ENCODE measurements around the gene ZNF276. TPM values are rescaled to one million over a fixed set of nuclear protein-coding genes. Genes with fewer than 3 reads are reported as not detected.

Gene ZNF276
- total RNA-seq, 2 experiments from 2014 or later, result 50.4 to 56.5 TPM

DNA sequence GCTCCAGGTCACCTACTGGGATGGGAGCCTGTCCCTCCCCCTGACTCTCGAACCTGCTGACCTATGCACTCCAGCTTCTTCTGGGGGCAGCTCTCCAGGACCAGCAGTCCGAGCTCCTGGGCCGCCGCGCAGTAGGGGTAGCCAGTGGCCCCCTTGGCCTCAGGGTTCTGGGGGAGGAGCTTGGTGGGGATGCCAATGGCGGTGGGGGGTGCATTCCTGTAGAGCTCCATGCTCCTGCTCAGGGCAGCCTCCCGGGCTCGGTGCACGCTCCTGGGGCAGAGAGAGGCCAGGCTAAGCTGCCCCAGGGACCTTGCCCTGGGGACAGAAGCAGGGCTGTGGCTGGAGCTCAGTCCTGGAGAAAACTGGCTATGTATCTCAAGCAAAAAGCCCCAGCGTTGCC is 12.2 kb upstream of the ZNF276 start:
- ChIA-PET CTCF (interaction anchor here (1.1 to 2.4 kb wide), 3 partner anchors 9 to 151 kb away, joined by 3 to 8 read pairs (median 7); no protein-coding TSS in a partner anchor), POLR2A (interaction anchor here (0.8 to 8.2 kb wide), 10 partner anchors 9 to 164 kb away, joined by 3 to 49 read pairs (median 4); partner anchors contain the start of genes SPATA2L, TCF25 and VPS9D1)
- H3K4me1 Mint-ChIP-seq, result peaks cover 12% of the 10 kb centered on the region
- H3K27me3 Mint-ChIP-seq, result no peaks in the 10 kb centered on the region
- no peaks in the 10 kb centered on the region for H3K36me3 Mint-ChIP-seq (ENCODE audit: low read depth)
- no peak overlapping the region for H3K4me3 Mint-ChIP-seq
- H3K9me3 Mint-ChIP-seq, result no peaks in the 10 kb centered on the region
- DNase-seq, result no peak
- no peak overlapping the region for H3K27ac Mint-ChIP-seq

DNA sequence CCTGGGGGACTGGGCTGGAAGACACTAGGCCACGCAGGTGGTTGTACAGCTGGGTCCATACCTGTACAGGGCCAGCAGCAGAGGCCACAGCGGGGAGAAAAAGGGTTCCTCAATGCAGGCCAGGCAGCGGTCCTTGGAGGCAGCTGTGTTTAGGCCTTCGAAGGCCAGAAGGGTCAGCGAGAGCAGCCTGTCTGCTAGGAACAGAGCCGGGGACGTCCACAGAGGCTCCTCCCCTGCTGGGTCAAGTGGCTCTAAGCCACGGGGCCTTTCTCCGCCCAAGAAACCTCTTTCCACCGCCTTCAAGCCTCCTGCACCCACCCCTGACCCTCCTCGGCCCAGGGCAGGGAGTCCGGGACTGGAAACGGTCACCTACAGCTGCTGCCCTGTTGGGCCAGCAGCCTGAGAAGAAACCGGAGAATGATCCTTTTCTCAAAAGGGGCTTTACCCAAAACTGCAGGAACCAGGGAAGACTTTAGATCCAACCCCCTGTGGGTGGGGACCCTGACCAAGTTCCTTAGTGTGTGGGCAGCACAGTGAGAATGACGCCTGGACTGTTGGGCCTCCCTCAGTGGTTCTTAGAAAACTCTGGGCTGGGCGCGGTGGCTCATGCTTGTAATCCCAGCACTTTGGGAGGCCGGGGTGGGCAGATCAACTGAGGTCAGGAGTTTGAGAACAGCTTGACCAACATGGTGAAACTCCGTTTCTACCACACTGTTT is 11.5 kb upstream of the ZNF276 start:
- CTCF ChIA-PET, result interaction anchor here (1.1 to 2.4 kb wide), 3 partner anchors 10 to 151 kb away, joined by 3 to 8 read pairs (median 7); no protein-coding TSS in a partner anchor
- Mint-ChIP-seq H3K36me3 (ENCODE audit: low read depth) (no peaks in the 10 kb centered on the region), H3K27ac (no peak overlapping the region), H3K27me3 (no peaks in the 10 kb centered on the region), H3K4me1 (peaks cover 13% of the 10 kb centered on the region), H3K9me3 (no peaks in the 10 kb centered on the region), H3K4me3 (no peak overlapping the region)
- POLR2A ChIA-PET, result interaction anchor here (0.8 to 8.2 kb wide), 7 partner anchors 8 to 163 kb away, joined by 3 to 49 read pairs (median 6); partner anchors contain the start of genes SPATA2L, TCF25 and VPS9D1
- DNase-seq, result no peak

DNA sequence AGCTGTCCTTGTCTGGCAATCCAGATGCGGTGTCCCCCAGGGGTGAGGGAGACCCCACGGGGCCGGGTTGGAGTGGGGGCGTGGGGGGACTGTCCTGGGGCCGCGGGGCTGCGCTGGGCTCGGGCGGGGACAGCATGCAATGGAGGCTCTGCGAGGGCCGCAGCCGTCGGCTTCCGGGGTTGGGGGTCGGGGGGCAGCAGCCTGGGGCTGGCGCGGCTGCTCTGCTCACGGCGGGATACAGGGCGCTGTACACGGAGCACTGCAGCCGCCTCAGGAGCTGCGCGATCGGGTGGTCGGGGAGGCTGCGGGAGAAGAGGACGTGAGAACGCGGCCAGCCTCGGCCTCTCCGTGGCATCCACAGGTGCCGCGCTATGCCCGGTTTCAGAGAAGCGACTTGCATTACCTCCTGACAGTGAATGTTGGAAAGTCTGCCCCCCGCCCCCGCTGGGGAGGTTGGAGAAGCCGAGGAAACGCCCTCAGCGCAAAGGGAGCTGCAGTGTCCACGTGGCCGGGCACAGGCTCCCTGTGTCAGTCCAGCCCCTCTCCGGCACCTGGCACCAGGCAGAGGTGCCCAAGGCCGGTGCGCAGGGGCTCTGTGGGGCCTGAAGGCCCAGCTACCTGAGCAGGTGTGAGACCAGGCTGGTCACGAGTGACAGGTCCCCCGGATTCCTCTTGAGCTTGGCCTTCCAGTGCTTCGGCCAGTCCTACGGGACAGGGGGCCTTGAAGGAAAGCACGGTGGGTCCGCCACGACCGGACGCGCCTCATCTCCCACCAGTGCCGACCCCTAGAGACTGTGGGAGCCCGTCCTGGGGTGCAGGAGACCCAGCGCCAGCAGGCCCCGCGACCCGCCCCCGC is 10.4 kb upstream of the ZNF276 start:
- CTCF ChIA-PET, result interaction anchor here (1.4 to 2.4 kb wide), 3 partner anchors 11 to 150 kb away, joined by 7 to 8 read pairs (median 8); no protein-coding TSS in a partner anchor
- Mint-ChIP-seq H3K9me3 (no peaks in the 10 kb centered on the region), H3K27me3 (no peaks in the 10 kb centered on the region), H3K4me1 (peaks cover 11% of the 10 kb centered on the region), H3K27ac (no peak overlapping the region), H3K4me3 (no peak overlapping the region), H3K36me3 (ENCODE audit: low read depth) (no peaks in the 10 kb centered on the region)
- no peak for DNase-seq
- POLR2A ChIA-PET, result interaction anchor here (0.7 to 2.1 kb wide), 9 partner anchors 8 to 163 kb away, joined by 3 to 10 read pairs (median 3); partner anchors contain the start of genes CDK10, FANCA, SPATA2L and TCF25

DNA sequence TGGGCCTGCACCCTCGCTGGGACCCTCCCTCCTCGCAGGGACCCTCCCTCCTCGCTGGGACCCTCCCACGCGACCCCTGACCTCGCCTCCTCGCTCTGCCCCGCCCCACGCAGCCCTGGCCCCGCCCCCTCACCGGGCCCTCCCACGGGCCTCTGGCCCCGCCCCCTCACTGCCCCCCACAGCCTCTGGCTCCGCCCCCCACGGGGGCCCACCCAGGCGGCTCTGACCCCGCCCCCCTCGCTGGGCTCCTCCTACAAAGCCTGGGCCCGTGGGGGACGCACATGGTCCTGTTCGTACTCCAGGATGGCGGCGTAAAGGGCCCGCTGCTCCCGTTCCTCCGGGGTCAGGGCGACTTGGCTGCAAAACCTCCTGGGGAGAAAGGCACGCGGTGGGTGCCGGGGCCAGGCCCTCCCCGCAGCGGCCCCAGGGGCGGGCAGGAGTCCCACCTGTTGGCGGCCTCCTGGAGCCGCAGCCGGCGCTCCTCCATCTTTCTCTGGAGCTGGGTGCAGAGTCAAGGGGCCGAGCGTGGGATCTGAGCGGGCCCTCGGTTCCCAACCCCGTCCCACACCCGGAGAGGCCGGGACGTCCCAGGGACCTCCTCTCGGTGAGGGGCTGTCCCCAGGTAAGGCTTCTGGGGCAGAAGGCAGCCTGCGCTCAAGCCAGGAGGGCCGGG is 9.6 kb upstream of the ZNF276 start:
- H3K36me3 Mint-ChIP-seq (ENCODE audit: low read depth), result no peaks in the 10 kb centered on the region
- H3K27me3 Mint-ChIP-seq, result no peaks in the 10 kb centered on the region
- H3K4me3 Mint-ChIP-seq, result peak overlapping the region; percentile 67
- DNase-seq, result peak; percentile 78
- H3K9me3 Mint-ChIP-seq, result no peaks in the 10 kb centered on the region
- peaks cover 8% of the 10 kb centered on the region for H3K4me1 Mint-ChIP-seq
- POLR2A ChIA-PET, result interaction anchor here (0.7 to 4.7 kb wide), 8 partner anchors 8 to 162 kb away, joined by 3 to 29 read pairs (median 3); partner anchors contain the start of genes FANCA, TCF25 and VPS9D1
- CTCF ChIA-PET, result interaction anchor here (1.4 to 3.8 kb wide), 2 partner anchors 11 to 12 kb away, joined by 8 to 12 read pairs; no protein-coding TSS in a partner anchor
- H3K27ac Mint-ChIP-seq, result no peak overlapping the region

DNA sequence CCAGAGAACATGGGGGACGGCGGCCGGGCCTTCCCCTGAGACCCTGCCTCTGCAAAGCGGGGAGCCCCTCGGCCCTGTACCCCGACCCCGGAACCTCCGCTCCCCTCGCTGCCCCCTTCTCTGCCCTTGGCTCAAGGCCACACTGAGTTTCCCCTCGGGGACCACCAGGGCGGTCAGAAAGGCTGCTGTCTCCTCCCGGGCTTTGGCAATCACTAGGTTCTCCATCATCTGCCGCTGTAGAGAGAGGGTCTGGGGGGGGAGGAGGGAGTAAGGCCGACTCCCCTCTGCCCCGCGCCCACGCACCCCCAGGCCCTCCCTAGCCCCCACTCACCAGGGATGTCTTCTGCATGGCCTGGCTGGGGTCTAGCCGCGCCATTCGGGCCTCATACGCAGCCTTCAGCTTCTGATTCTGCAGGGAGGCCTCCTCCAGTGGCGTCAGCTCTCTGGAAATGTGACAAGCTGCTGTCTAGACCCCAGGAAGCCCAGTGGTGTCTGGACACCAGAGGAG is 9.0 kb upstream of the ZNF276 start:
- H3K36me3 Mint-ChIP-seq (ENCODE audit: low read depth), result no peaks in the 10 kb centered on the region
- peaks cover 6% of the 10 kb centered on the region for H3K4me1 Mint-ChIP-seq
- no peaks in the 10 kb centered on the region for H3K9me3 Mint-ChIP-seq
- ChIA-PET POLR2A (interaction anchor here (0.6 to 4.7 kb wide), 5 partner anchors 11 to 104 kb away, joined by 3 to 29 read pairs (median 3); partner anchors contain the start of gene FANCA), CTCF (interaction anchor here (3.8 kb wide), 1 partner anchor 12 kb away, joined by 12 read pairs; no protein-coding TSS in a partner anchor)
- no peaks in the 10 kb centered on the region for H3K27me3 Mint-ChIP-seq
- DNase-seq, result no peak
- H3K27ac Mint-ChIP-seq, result no peak overlapping the region
- H3K4me3 Mint-ChIP-seq, result peak overlapping the region; percentile 67

DNA sequence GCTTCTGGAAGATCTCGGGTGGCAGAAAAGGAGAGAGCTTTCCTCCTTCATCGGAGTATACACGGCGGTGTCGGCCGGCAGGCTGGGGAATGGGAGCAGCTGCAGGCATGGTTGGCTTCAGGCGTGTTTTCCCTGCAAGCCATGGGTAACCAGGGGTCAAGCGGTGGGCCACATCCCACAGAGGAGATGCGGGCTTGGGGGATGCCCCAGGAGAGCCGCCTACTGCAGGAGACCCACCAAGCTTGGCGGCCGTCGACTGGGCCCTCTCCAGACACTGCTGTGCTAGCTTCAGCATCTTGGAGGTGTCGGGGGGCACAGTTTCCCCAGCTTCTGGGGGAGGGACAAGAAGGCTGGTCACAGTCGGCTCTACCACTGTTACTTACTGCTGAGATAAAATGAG is 4.8 kb upstream of the ZNF276 start:
- Mint-ChIP-seq H3K9me3 (no peaks in the 10 kb centered on the region), H3K4me3 (no peak overlapping the region), H3K4me1 (peaks cover 28% of the 10 kb centered on the region), H3K27ac (no peak overlapping the region), H3K27me3 (no peaks in the 10 kb centered on the region), H3K36me3 (ENCODE audit: low read depth) (no peaks in the 10 kb centered on the region)
- DNase-seq, result no peak
- ChIA-PET POLR2A (interaction anchor here (6.1 kb wide), 1 partner anchor 9 kb away, joined by 30 read pairs; no protein-coding TSS in a partner anchor), CTCF (interaction anchor here (1.0 to 2.8 kb wide), 2 partner anchors 11 to 17 kb away, joined by 3 to 13 read pairs; no protein-coding TSS in a partner anchor)

DNA sequence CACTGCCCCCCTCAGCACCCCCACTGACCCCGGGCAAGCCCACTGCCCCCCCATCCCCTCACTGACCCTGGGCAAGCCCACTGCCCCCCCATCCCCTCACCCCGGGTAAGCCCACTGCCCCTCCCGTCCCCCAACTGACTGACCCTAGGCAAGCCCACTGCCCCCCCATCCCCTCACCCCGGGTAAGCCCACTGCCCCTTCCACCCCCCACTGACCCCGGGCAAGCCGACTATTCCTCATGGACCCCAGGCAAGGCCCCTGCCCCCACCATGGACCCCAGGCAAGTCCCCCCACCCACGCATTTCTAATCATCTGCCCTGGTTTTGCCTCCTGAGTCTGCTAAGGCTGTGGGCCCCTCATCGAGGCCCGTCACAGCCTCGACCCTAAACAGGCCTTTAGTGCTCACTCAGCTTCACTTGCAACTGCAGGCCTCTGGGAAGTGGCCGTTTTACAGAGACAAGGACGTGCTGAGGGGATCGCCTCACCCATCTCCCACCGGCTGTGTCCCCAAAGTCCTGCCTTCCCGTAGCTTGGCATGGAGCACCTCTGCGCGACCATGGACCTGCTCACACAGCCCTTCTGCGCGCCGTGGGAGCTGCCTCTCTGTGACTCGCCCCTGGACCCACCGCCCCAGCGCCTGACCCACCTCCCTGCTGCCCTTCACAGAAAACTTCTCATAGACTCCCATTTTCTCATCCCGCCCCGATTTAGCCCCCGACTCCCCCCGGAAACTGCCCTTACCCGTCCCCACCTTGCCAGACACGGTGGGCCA is 4.2 kb upstream of the ZNF276 start:
- Mint-ChIP-seq H3K36me3 (ENCODE audit: low read depth) (no peaks in the 10 kb centered on the region), H3K4me3 (no peak overlapping the region), H3K27ac (no peak overlapping the region)

DNA sequence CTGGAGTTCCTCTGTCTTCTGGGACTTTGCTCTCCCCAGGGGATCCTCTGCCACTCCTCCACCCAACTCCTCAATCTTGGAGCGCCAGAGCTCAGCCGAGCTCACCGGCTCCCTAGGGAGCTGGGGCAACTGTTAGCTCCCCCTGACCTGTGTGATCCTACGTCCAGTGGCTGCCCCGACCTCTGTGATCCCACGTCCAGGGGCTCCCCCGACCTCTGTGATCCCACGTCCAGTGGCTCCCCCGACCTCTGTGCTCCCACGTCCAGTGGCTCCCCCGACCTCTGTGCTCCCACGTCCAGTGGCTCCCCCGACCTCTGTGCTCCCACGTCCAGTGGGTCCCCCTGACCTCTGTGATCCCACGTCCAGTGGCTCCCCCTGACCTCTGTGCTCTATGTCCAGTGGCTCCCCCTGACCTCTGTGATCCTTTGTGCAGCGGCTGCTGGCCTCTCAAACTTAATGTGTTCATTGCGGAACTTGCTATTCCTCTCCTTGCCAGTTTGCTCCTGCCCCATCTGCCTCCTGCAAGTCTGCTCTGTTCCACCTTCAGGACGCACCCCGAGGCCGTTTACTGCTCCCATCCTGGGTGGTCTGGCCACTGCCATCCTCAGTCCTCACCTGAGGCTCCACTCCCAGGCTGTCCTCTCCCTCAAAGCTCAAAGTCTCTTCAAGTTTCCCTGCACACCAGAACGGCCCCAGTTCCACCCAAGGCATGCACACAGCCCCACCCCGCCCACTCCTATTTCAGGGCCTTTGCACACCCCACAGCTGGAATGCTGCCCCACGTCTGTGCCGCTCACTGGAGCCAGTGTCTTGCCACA is 3.4 kb upstream of the ZNF276 start:
- peaks cover 6% of the 10 kb centered on the region for H3K36me3 Mint-ChIP-seq (ENCODE audit: low read depth)
- no peaks in the 10 kb centered on the region for H3K9me3 Mint-ChIP-seq
- peak overlapping the region; percentile 1 for H3K4me3 Mint-ChIP-seq
- ChIA-PET CTCF (interaction anchor here (2.0 to 2.2 kb wide), 2 partner anchors 12 to 18 kb away, joined by 8 read pairs; no protein-coding TSS in a partner anchor), POLR2A (interaction anchor here (6.1 kb wide), 1 partner anchor 10 kb away, joined by 30 read pairs; no protein-coding TSS in a partner anchor)
- no peak for DNase-seq
- no peaks in the 10 kb centered on the region for H3K27me3 Mint-ChIP-seq
- no peak overlapping the region for H3K27ac Mint-ChIP-seq
- H3K4me1 Mint-ChIP-seq, result peaks cover 28% of the 10 kb centered on the region

More for the DNA sequence above, 4.2 kb upstream of the ZNF276 start:
- ChIA-PET CTCF (interaction anchor here (1.0 to 2.2 kb wide), 2 partner anchors 17 kb away, joined by 3 to 8 read pairs; no protein-coding TSS in a partner anchor), POLR2A (interaction anchor here (6.1 kb wide), 1 partner anchor 10 kb away, joined by 30 read pairs; no protein-coding TSS in a partner anchor)
- Mint-ChIP-seq H3K27me3 (no peaks in the 10 kb centered on the region), H3K4me1 (peaks cover 28% of the 10 kb centered on the region), H3K9me3 (no peaks in the 10 kb centered on the region)
- DNase-seq, result no peak

DNA sequence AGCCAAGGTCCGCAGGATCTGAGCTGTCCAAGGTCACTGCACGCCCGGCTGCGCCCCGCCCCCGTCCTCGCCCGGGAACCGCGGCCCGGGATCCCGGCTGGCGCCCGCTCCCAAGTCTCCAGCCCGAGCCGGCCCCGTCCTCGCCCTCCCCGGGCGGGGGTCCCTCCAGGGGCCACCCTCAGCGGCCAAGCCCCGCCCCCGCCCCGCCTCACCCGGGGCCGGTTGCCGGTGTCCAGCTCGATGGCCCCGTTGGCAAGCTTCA is 855 bp upstream of the ZNF276 start:
- peaks cover 25% of the 10 kb centered on the region for H3K36me3 Mint-ChIP-seq (ENCODE audit: low read depth)
- peaks cover 40% of the 10 kb centered on the region for H3K4me1 Mint-ChIP-seq
- H3K9me3 Mint-ChIP-seq, result no peaks in the 10 kb centered on the region
- DNase-seq, result no peak
- H3K27ac Mint-ChIP-seq, result peak overlapping the region; percentile 80
- H3K27me3 Mint-ChIP-seq, result no peaks in the 10 kb centered on the region
- ChIA-PET POLR2A (interaction anchor here (0.8 to 6.1 kb wide), 6 partner anchors 9 to 152 kb away, joined by 3 to 30 read pairs (median 3); no protein-coding TSS in a partner anchor), CTCF (no interaction called here)
- peak overlapping the region; percentile 74 for H3K4me3 Mint-ChIP-seq

DNA sequence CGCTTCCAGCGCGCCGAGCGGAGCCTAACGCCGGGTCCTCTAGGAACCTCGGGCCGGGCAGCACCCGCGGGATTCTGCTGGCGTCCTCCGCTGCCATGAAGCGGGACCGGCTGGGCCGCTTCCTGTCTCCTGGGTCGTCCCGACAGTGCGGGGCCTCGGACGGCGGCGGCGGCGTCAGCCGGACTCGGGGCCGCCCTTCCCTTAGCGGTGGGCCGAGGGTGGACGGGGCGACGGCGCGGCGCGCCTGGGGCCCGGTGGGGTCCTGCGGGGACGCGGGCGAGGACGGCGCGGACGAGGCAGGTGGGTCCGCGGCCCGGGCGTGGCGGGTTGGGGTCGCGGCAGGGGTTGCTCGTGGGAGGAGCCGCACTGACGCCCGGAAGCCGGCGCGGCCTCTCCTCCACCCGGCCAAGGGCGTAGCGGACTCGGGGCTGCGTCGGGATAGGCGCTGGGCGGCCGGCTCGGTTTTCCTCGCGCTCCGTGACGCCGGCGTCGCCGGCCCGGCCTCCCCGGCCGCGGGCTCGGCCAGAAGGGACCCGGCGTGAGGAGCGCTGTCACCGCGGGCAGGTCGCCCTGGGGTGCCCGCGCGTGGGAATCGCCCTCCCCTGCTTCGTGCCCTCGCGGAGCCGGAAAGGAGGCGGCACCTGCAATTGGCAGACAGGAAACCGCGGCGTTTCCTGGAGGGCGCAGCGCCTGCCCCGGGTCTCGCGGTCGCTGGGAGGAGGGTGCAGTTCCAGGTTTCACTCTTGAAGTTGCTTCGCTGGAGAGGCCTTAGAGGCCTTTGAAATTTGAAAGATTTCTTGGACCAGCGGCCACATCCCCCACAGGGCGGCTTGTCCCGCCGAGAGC is 432 bp downstream of the ZNF276 start:
- Mint-ChIP-seq H3K9me3 (no peaks in the 10 kb centered on the region), H3K4me3 (peak overlapping the region; percentile 96), H3K27me3 (no peaks in the 10 kb centered on the region), H3K27ac (peak overlapping the region; percentile 100), H3K36me3 (ENCODE audit: low read depth) (peaks cover 26% of the 10 kb centered on the region), H3K4me1 (peaks cover 41% of the 10 kb centered on the region)
- ChIA-PET POLR2A (interaction anchor here (1.0 to 5.8 kb wide), 9 partner anchors 8 to 152 kb away, joined by 3 to 89 read pairs (median 20); partner anchors contain the start of genes CDK10 and TCF25), CTCF (interaction anchor here (1.0 to 4.8 kb wide), 3 partner anchors 16 to 21 kb away, joined by 3 to 22 read pairs (median 21); partner anchors contain the start of gene SPATA2L)
- DNase-seq, result peak; percentile 92
